Activated naive CD4-positive, alpha-beta T cell treated with Interleukin-2 at 50 U/mL for 16 hours (primary cell): ENCODE results near the gene CAPN11.
A peak's percentile ranks its signal among the peaks of the same experiment; 100 is the strongest.
"Not testable (repeated sequence)": the region's sequence is repeated elsewhere in the genome, so short reads cannot be mapped to it uniquely, and the experiment has no call there.

Experiments used
- DNase-seq: peaks from one replicate; pipeline ENCODE4 v3.0.0-alpha.2; 2020

The CAPN11 gene

DNA sequence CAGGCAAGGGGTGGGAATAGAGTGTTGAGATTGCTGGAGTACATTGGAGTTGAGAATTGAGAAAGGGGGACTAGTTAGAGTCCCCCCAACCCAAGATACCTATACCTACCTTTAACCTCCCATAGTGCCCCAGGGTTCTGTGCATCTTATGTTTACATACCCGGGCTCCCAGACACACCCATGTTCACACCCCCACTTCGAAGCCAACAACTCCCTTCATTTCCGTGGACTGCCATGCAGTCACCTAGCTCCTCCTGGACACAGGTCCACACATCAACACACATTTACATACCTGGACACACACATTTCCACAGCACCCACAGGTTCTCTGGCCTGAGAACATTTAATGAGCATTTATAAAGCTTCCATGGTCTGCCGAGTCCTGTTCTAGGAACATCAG, 26.1 kb upstream of the CAPN11 start:
- DNase-seq = no peak

DNA sequence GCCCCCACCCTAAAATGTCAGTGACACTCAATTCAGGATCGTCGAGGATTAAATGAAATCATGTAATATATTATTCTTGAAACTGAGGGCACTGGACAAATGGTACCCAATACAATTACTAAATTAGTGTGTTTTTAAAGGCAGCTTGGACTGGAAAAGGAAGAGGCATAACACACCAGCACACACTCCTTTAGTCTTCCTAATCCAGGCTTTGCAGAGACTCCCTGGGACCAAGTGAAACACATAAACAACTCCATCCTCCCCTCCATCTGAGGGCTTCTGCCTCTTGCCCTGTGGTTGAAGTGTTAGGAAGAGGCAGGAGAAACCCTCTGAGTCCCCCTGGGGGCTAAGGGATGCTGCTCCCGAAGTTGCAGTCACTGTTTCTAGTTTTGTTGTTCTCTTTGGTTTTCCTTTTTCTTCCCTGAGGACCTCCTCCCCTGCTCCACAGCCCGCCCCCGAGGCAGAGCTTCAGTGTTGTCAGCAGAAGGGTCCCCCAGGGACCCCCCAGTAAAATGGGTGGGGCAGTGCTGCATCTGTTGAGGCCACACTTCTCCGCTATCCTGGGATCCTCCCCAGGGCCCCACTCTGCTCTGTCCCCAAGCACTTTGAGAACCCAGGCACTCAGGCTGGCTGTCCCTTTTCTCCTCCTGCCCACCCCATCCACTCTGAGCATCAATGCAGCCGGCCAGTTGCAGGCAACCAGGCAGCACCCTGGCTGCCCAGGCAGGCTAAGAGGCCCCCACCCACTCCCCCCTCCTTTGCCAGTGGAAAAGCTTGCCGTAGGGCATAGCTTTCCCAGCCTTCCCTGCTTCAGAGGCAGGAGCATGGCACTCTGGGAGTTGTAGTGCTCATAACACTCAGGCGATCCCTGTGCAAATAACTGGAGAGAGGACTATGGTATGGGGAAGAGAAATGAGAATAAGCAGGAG, 25.4 kb upstream of the CAPN11 start:
- no peak for DNase-seq

DNA sequence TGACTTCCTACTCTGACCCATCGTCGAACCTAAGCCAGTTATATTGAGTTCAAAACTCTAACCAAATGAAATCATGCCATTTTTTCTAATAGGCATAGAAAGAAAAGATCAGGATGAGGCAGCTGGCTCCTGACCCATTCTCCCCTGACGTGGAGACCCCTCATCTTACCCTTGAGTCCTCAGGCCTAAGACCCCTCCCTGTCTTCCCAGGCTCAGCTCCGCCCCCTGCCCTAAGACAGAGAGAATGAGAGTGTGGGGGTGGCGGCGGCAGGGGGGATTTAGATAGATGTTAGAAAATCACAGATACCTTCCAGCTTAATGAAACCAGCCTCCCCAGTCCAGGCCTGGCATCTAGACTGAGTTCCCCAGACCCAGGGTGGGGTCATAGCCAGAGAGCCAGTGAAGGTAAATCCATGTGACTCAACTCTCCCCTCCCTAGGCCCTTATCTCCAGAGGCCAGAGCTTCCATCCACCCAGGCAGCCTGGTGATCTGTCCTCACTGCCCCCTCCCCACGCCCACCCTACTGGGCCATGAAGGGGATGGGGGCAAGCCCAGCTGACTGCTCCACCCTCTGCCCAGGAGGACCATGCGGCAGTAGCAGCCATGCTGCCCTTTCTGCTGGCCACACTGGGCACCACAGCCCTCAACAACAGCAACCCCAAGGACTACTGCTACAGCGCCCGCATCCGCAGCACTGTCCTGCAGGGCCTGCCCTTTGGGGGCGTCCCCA, 24.5 kb upstream of the CAPN11 start:
- no peak for DNase-seq

DNA sequence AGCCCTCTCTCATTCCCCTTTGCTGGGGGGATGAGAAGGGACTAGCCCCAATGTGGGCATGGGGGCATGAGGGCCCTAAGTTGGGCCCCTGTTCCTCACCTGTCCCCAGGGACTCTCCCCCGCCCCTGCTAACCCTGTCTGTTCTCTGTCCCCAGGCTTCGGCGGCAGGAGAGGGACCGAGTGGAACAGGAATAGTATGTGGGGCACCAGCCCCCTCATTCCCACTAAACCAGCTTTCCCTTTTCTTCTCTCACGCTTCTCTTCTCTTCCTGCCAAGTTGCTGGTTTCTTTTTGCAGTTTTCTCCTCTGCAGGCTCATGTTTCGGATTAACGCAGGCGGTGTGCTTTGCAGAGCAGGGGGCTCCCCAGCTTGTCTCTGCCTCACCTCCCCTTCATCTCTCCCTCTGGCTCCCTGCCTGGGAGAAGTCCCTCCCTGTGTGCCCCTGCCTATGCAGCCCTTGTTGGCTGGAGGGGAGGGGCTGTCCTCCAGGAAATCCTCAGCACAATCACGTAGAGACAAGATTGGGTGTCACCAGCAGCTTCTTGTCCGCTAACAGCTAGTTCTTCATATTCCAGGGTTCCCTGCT, 23.4 kb upstream of the CAPN11 start:
- no peak for DNase-seq

DNA sequence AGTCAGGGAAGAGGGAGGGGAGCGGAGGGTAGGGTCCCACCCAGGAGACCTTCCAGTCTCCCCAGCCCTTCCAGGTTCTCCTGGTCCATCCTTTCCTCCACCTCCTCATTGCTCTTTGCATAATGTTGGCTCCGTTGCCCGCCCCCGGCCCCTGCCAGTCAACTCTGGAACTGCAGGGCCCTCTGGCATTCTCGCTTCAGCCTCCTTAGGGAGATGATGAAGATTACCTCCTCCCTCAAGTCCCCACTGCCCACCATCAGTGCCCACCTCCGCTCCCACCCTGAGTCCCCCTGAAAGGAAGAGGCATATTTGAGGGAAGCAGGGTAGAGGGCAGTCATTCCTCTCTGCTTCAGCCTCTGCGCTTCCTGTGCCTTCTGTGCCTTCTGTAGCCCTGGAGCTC, 22.7 kb upstream of the CAPN11 start:
- DNase-seq = no peak

DNA sequence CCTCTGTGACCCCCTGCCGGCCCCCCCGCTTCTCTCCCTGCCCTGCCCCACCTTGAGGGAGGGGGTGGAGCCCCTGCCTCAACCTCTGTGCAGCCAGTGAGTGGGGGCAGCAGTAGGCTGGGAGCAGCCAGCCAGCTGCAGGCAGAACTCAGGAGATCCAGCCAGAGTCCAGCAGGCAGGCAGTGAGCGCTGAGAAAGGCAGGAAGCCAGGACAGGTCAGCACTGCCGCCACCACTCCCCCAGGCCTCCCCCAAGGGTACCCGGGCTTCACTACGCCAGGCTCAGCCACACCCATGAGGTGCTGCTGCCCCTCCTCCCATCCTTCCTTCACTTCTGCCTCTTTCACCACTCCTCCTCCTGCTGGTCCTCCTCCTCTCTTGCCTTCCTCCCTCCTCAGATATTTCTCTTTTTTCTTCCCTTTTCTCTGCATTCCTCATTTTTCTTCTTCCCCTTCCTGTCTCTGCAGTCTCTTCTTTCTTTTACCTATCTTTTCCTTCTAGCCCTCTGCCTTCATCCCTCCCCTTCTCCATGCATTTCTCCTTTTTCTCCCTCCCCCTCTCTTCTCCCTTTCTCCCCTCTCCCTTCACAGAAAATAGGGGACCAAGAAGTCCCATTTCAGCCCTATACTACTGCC, 19.8 kb upstream of the CAPN11 start:
- no peak for DNase-seq

DNA sequence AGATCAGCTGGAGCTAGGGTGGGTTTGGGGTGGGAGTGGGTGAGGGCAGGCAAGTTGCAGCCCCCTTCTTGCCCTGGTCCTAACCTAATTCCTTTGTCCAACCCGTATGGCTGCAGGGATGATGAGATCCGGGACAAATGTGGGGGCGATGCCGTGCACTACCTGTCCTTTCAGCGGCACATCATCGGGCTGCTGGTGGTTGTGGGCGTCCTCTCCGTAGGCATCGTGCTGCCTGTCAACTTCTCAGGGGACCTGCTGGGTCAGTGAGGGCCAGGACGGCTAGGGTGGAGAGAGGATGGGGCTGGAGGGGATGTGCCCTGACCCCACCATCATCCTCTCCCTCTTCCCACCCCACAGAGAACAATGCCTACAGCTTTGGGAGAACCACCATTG, 19.3 kb upstream of the CAPN11 start:
- DNase-seq = no peak

DNA sequence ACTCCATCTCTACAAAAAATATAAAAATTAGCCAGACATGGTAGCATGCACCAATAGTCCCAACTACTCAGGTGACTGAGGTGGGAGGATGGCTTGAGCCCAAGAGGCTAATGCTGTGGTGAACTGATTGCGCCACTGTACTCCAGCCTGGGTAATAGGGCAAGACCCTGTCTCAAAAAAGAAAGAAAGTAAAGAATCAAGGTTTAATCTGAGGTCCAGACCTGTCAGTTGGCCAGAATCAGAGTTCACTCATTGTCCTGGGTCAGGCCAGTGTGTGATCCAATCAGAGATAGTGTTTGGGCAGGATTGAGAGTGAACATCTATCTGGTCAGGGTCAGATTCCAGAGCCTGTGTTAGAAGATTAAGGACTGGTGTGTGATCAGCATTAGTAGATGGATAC, 15.8 kb upstream of the CAPN11 start:
- no peak for DNase-seq

DNA sequence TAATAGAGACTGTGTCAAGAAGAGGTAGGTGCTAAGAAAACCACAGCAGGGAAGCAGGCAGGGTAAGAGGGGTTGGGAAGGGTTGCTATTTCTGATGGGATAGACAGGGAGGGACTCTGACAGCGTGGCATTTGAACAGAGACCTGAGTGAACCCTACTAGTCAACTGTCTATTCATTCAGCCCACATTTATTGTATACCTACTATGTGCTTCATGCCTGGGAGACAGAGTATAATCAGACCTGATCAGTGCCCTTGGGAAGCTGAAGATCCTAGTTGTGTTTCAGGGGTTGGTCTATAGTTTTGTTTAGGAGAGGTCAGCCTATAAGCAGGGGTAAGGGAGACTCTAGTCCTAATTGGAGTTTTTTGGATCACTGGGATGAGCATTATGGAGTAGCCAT, 14.9 kb upstream of the CAPN11 start:
- DNase-seq = no peak

DNA sequence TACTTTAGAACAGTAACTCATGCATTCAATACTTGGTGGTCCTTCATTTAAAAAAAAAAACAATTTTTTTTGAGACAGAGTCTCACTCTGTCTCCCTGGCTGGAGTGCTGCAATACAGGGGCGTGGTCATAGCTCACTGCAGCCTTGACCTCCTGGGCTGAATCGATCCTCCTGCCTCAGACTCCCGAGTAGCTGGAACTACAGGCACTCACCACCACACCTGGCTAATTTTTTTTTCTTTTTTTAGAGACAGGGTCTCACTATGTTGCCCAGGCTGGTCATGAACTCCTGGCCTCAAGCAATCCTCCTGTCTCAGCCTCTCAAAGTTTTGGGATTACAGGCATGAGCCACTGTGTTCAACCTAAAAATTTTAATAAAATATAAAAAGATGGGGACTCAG, 14.1 kb upstream of the CAPN11 start:
- DNase-seq = not testable (repeated sequence)

DNA sequence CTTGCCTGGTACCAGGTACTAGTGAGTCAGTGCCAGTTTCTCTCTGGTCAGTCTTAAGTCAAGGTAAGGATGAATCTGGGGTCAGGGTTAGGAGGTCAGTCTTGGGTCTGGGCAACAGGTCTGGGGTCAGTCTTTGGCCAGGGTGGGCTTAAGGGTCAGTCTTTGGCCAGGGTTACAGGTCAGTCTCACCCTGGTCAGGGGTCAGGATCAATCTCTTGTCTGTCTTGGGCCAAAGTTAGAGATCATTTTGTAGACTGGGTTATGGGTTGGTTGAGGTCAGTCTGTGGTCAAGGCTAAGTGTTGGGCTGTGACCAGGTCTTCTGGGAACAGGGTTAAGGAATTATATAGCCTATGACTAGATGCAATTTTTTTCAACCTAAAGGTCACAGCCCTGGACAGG, 12.8 kb upstream of the CAPN11 start:
- no peak for DNase-seq

DNA sequence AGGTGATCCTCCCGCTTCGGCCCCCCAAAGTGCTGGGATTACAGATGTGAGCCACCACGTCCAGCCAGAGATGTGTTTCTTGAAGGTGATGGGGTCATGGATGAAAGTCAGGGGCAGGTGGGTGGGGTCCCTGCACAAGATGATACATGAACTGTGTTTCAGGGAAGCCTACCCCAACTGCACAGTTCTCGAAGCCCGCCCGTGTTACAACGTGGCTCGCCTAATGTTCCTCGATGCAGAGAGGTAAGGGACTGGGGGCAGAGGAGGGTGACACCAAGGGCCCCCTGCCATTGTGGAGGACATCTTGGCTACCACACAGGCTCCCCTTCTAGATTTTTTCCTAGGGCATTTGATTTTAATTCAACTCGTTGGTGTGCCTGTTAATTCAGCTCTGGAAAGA, 11.9 kb upstream of the CAPN11 start:
- DNase-seq = no peak

DNA sequence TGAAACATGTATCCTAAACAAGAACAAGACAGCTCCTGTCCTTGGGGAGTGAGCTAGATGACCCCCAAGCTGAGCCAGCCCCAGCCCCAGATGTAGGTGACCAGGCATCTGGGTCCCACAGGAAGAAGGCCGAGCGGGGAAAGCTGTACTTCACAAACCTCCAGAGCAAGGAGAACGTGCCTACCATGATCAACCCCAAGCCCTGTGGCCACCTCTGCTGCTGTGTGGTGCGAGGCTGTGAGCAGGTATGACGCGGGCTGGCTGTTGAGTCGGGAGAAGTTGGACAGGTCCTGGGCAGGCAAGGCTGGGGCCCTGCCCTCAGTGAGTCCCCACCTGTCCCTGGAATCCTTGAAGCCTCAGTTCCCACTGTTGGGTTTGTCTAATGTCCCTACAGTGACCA, 11.4 kb upstream of the CAPN11 start:
- no peak for DNase-seq

DNA sequence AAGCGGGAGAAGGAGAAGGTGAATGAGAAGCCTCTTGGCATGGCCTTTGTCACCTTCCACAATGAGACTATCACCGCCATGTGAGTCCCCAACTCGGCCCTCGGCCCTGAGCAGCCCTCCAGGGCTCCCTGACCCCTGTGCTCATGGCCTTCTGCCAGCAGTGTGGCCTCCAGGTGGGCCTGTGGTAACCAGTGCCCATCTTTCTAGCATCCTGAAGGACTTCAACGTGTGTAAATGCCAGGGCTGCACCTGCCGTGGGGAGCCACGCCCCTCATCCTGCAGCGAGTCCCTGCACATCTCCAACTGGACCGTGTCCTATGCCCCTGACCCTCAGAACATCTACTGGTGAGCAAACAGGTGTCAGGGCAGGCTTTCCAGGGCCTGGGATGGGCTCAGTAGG, 10.3 kb upstream of the CAPN11 start:
- DNase-seq = no peak

DNA sequence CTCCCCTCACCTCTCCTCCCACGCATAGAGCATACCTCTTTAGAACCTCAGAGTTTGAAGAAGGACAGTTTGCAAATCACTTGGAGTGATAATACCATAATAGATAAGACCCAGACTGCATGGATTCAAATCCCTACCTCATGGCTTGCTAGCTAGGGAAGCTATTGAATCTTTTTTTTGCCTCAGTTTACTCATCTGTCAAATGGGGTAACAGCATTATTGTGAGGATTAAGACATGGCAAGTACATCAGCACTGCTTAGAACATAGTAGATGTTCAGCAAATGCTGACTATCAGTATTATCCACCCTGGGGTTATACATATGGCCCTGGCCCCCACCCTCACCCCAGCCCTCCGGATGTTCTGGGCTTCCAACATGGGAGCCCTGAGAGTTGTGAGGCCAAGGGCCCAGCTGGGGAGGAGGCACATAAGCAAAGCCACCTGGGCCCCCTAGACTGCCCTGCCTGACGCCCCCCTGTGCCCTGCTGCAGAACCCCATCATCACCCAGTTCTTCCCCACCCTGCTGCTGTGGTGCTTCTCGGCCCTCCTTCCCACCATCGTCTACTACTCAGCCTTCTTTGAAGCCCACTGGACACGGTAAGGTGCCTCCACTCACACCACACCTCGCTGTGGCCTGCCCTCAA, 9.1 kb upstream of the CAPN11 start:
- DNase-seq = no peak

DNA sequence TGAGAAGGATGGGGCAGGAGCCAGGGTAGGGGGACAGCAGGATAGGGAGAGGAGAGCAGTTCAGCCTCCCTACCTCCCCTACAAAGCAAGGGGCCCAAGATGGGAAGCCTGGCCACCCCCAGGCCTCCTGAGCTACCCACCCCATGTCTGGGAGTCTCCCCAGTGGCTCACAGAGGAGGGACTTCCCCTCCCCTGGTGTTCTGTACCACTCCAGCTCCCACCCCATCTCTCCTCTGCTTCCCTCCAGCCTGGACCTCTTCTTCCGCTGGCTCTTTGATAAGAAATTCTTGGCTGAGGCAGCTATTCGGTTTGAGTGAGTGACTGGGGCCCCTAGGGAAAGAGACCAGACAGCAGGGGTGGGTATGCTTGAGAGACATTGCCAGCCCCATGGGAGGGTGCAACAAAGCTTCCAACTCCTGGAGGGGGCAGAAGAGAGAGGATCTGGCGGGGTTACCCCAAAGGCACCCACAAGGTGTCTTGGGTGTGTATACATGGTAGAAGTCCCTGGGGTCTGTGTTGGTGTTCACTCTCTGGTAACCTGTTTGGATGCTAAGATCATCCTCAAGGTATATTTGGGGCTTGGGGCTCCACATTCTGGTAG, 8.2 kb upstream of the CAPN11 start:
- no peak for DNase-seq

DNA sequence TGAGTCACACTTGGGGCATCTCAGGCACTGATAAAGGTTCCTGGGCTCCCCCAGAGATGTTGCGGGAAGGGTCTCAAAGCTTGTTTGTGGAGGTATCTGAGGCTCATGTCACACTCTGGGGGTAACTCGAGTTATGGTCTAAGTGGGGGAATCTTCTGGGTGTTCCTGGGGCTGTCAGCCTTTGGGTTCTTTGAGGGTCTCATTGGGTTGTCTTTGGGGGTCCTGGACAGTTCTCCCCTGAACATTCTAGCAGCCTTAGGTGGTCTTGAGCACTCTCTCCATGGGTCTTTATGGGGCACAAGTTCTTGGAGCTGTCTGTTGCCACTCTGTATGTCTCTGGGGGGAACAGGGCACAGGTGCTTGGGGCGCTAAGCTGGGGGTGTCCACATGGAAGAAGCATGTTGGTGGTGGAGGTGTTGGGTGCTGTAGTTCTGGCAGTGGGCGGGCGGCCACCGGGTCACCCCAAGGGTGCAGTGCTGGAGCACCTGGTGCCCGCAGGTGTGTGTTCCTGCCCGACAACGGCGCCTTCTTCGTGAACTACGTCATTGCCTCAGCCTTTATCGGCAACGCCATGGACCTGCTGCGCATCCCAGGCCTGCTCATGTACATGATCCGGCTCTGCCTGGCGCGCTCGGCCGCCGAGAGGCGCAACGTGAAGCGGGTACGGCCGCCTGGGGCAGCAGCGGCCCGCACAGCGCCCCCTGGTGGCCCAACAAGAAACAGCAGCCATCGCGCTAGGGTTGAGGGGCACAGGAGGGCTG, 7.1 kb upstream of the CAPN11 start:
- DNase-seq = peak; percentile 84

DNA sequence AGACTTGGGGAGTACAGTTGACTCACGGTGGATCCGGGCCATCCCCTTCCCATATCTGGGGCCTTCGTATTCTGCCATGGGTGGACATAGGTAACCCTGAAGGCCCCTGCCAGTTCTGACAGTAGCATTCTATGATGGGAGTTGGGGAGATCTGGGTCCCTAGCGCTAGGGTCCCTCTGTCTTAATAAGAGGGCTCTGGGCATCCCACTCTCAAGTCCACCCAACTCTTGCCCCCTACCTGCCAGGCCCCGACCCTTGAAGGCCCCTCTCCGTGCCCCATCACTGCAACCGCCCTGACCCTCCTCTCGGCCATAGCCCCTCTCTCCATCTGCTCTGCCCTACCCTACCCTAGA, 6.5 kb upstream of the CAPN11 start:
- DNase-seq = no peak

DNA sequence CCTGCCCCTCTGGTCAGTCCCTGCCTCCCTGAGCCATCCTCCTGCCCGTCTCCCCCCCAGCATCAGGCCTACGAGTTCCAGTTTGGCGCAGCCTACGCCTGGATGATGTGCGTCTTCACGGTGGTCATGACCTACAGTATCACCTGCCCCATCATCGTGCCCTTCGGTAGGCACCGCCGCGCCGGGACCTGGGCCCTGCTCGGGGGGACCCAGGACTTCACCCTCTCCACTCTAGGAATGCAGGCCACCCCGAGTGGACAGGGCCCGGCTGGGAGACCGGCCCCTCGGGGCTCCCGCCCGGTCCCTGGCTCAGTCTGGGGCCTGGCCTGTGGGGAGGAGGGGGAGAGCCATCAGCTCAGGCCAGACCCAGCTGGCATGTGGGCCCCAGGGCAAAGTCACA, 6.1 kb upstream of the CAPN11 start:
- DNase-seq = no peak

DNA sequence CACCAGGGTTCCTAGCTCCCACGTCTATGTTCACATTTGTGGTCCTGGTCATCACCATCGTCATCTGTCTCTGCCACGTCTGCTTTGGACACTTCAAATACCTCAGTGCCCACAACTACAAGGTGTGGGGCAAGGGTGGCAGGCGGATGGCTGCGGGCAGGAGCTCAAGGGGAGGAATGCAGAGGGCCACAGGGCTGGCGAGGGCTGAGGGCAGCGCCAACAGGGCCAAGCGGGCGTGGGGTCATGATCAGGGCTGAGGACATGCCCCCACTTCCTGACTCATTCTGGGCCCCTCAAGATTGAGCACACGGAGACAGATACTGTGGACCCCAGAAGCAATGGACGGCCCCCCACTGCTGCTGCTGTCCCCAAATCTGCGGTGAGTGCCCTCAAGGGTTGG, 4.6 kb upstream of the CAPN11 start:
- no peak for DNase-seq

DNA sequence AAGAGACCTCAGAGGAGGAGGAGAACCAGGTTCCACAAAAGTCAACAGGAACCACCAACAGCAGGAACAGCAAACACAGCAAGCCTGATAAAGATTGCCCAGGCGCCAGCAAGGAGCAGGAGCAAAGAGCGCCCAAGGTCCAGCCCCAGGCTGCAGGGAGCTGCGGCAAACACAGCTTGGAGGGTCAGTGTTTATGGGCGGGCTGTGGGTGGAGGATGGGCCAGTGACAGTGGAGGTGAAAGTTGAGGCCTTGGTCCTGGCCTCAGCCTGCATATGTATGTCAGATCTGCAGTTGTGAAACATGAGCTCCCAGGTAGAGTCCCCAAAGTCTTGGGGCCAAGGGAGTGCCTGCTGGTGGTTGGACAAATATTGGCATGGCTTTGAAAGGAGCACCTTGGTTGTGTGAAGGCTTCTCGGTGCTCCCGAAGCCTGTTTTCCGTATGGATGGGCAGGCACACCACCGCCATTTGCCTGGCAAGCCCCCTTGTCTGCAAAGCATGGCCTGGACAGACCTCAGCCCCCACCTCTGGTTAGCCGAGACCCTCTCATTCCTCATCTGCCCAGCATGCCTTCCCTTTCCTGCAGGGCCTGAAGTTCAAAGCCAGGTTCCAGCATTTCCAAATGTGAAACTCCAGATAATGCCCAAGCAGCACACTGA, 2.0 kb upstream of the CAPN11 start:
- DNase-seq = no peak
